HepG2 (cell line): Measurements from ENCODE around the gene CD109. TPM values are rescaled to one million over a fixed set of nuclear protein-coding genes. Genes with fewer than 3 reads are reported as not detected.
A peak's percentile ranks its signal among the peaks of the same experiment; 100 is the strongest.

Experiments used
- ATAC-seq: fragments of 200-7000 bp; cut with Tn5 transposase; 3 replicates; pipeline ENCODE4 v1.9.1; 2020; ENCODE audit warnings: mild to moderate bottlenecking, moderate library complexity
- BruUV-seq: library from RNA; stranded (reverse); fragments of 400-500 nt; replicated peaks from 2 replicates; lab custom pipeline; 2021; lab: Mats Ljungman, UMichigan
- CTCF ChIA-PET: fragments of 300-600 bp; formaldehyde crosslinking; extraction: SDS; loops from one replicate; lab custom pipeline; 2021; ENCODE audit warnings: low total read pairs, inconsistent platforms, low intra/inter-chr PET ratio; lab: Yijun Ruan, JAX
- POLR2A ChIA-PET: fragments of 350-600 bp; sonication (Branson Sonifier 250); formaldehyde crosslinking; loops from one replicate; lab custom pipeline; 2020; ENCODE audit warnings: antibody characterized with exemption, inconsistent platforms; lab: Yijun Ruan, JAX
- DNase-seq: peaks from one replicate; pipeline ENCODE4 v3.0.0-alpha.2; 2015; ENCODE audit warnings: low spot score
- FAIRE-seq: peaks from 3 replicates; lab custom pipeline; 2011; peaks lifted over from hg19 to GRCh38; lab: Jason Lieb, UNC
- H2AFZ ChIP-seq: one replicate; pipeline ENCODE4 v1.6.1; 2011; ENCODE audit warnings: low read length, inconsistent platforms
- H3K27ac ChIP-seq: fragments of 300-600 bp; 3 replicates; pipeline ENCODE4 v1.8.0; 2011; ENCODE audit warnings: mixed run types, mild to moderate bottlenecking, mixed read lengths, low read length, inconsistent platforms; ENCODE audit not compliant: insufficient read depth; ENCODE audit errors: extremely low read length
- H3K27me3 ChIP-seq, 2 experiments: fragments of 200-600 bp in 1 of 2; 2 replicates in 1 of 2; 3 replicates in 1 of 2; pipeline versions ENCODE4 v1.6.0 to v1.8.0; 2011; ENCODE audit warnings: low read length in 2 of 2, mild to moderate bottlenecking in 2 of 2, moderate library complexity in 2 of 2, inconsistent platforms in 1 of 2; ENCODE audit not compliant: insufficient read depth in 2 of 2, control insufficient read depth in 1 of 2
- H3K36me3 ChIP-seq, 2 experiments: fragments of 200-600 bp in 1 of 2; replicated peaks in 1 of 2; 2 replicates in 1 of 2; 3 replicates in 1 of 2; pipeline versions ENCODE4 v1.5.1 to v1.8.0; 2011; ENCODE audit warnings: low read length in 2 of 2, inconsistent platforms in 1 of 2; ENCODE audit not compliant: insufficient read depth in 2 of 2, control insufficient read depth in 1 of 2
- H3K4me1 ChIP-seq: 2 replicates; pipeline ENCODE4 v1.5.1; 2012; ENCODE audit warnings: low read length, inconsistent platforms; ENCODE audit not compliant: insufficient read depth
- H3K4me2 ChIP-seq: 2 replicates; pipeline ENCODE4 v1.6.0; 2011; ENCODE audit warnings: low read depth, low read length, inconsistent platforms
- H3K4me3 ChIP-seq, 3 experiments: fragments of 200-600 bp in 1 of 3; sonication (generic), shearing (Covaris generic) in 1 of 3; replicated peaks in 1 of 3; 2 replicates each; pipeline ENCODE4 v1.5.1; 2011 to 2016; ENCODE audit warnings: low read length in 3 of 3, inconsistent platforms in 2 of 3, low read depth in 2 of 3, mild to moderate bottlenecking in 2 of 3, control low read depth in 1 of 3, mixed read lengths in 1 of 3; ENCODE audit not compliant: insufficient read depth in 1 of 3
- H3K79me2 ChIP-seq: one replicate; pipeline ENCODE4 v1.6.1; 2011; ENCODE audit warnings: low read length, inconsistent platforms; ENCODE audit not compliant: insufficient read depth
- H3K9ac ChIP-seq: 2 replicates; pipeline ENCODE4 v1.6.0; 2011; ENCODE audit warnings: mild to moderate bottlenecking, low read depth, low read length, inconsistent platforms; ENCODE audit not compliant: insufficient read depth
- H3K9me3 ChIP-seq: 2 replicates; pipeline ENCODE4 v1.5.1; 2012; ENCODE audit warnings: mild to moderate bottlenecking, low read length
- H4K20me1 ChIP-seq: 2 replicates; pipeline ENCODE4 v1.6.0; 2011; ENCODE audit warnings: inconsistent platforms, mild to moderate bottlenecking, low read length, moderate library complexity; ENCODE audit not compliant: insufficient read depth
- FOXK2 ChIP-seq: fragments of 450-650 bp; IDR thresholded peaks from 2 replicates; pipeline ENCODE4 v1.6.1; 2016
- JUND ChIP-seq: sonication (generic); formaldehyde crosslinking; IDR thresholded peaks from 2 replicates; pipeline ENCODE4 v1.8.0; 2022; ENCODE audit warnings: mild to moderate bottlenecking, missing genetic modification reagents
- RXRB ChIP-seq: IDR thresholded peaks from 2 replicates; pipeline ENCODE4 v1.6.1; 2016; ENCODE audit warnings: borderline replicate concordance, missing genetic modification reagents, missing compliant biosample characterization
- ZNF468 ChIP-seq: sonication (generic); formaldehyde crosslinking; IDR thresholded peaks from 2 replicates; pipeline ENCODE4 v1.8.0; 2022; ENCODE audit warnings: mild to moderate bottlenecking, moderate library complexity, missing genetic modification reagents
- ZNF563 ChIP-seq: sonication (generic); formaldehyde crosslinking; IDR thresholded peaks from 2 replicates; pipeline ENCODE4 v1.8.0; 2022; ENCODE audit warnings: mild to moderate bottlenecking, moderate library complexity, missing genetic modification reagents
- ZNF644 ChIP-seq: IDR thresholded peaks from 2 replicates; pipeline ENCODE4 v1.6.1; 2016; ENCODE audit warnings: low read depth
- ZNF746 ChIP-seq: sonication (generic); formaldehyde crosslinking; IDR thresholded peaks from 2 replicates; pipeline ENCODE4 v1.8.0; 2022; ENCODE audit warnings: mild to moderate bottlenecking, missing genetic modification reagents
- ZNF83 ChIP-seq: sonication (generic); formaldehyde crosslinking; IDR thresholded peaks from 2 replicates; pipeline ENCODE4 v1.4.0; 2020; ENCODE audit warnings: missing genetic modification reagents, mild to moderate bottlenecking, borderline replicate concordance
- ZSCAN21 ChIP-seq: sonication (generic); formaldehyde crosslinking; IDR thresholded peaks from 2 replicates; pipeline ENCODE4 v1.8.0; 2022; ENCODE audit warnings: mild to moderate bottlenecking, missing genetic modification reagents, moderate library complexity, borderline replicate concordance
- WGBS: methylation state at CpG from one replicate; pipeline ENCODE4 v1.1.6; 2017; ENCODE audit warnings: low lambda C conversion rate; 5-methylcytosine and 5-hydroxymethylcytosine counted together
- in situ Hi-C: cut with HindIII; loops from 2 replicates; pipeline ENCODE4 v1.10.0; 2017; ENCODE audit warnings: low pct_unique_long_range_greater_than_20kb; ENCODE audit not compliant: extremely low pct_ligation_motif_present
- intact Hi-C: fragments of 100-400 bp; cut with micrococcal nuclease; formaldehyde crosslinking; loops from one replicate; pipeline ENCODE4 v1.10.0; 2022; ENCODE audit not compliant: unreplicated experiment
- polyA plus RNA-seq, 8 experiments: library from polyadenylated mRNA; depleted of rRNA in 3 of 8; stranded (reverse) in 7 of 8; unstranded in 1 of 8; fragments of >200 nt; fragmentation: Illumina TruSeq in 4 of 8; extraction: Trizol in 4 of 8; gene quantifications; 2 replicates each; pipeline versions ENCODE4 v1.2.1 to v1.2.3, GENCODE V29; 2011 to 2016; ENCODE audit warnings: low read depth in 4 of 8, missing spikeins in 1 of 8, mixed read lengths in 1 of 8; ENCODE audit not compliant: insufficient read depth in 1 of 8
- total RNA-seq, 5 experiments: library from RNA; depleted of rRNA; stranded (reverse); fragments of >200 nt; fragmentation: Illumina TruSeq; extraction: Trizol; gene quantifications; 2 replicates each; pipeline ENCODE4 v1.2.3, GENCODE V29; 2016; ENCODE audit warnings: low read depth in 1 of 5
- TF ChIP-seq, protein P1 (sequence below): sonication (generic); formaldehyde crosslinking; IDR thresholded peaks from 2 replicates; pipeline ENCODE4 v1.9.0; 2021; ENCODE audit warnings: mild to moderate bottlenecking, missing genetic modification reagents
- TF ChIP-seq, protein P2 (sequence below): sonication (generic); formaldehyde crosslinking; IDR thresholded peaks from 2 replicates; pipeline ENCODE4 v1.8.0; 2022; ENCODE audit warnings: mild to moderate bottlenecking, missing genetic modification reagents

Gene CD109
- total and polyA plus RNA-seq, 2 of the 13 experiments (the other 11 are each of a cell fraction or from before 2014, with no cell fraction given) = 0.93 to 2.1 TPM

DNA sequence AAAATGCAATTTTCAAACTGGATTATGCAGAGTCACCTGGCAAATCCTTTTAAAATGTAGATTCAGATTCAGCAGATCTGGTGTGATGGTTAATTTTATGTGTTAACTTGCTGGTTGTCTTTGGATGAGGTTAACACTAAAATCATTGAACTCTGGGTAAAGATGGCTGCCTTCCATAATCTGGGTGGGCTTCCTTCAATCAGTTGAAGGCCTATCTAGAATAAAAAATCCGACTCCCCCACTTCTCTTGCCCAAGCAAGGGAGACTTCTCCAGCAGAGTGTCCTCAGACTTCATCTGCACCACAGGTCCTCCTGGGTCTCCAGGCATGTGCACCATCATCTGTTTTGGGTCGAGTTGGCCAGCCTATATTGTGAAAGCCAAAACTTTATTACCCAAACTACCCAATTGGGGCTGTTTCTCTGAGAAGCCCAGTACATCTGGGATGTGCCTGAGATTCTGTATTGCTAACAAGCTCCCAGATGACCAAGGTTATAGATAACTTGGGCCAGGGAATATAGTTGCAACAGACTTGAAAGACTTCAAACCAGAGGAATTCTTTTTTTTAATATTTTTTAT is 40.6 kb upstream of the CD109 start:
- CTCF ChIA-PET = no interaction called here
- BruUV-seq = no TSS peak
- WGBS = 87% methylated on average over 2 of the region's 2 CpGs
- Histone ChIP-seq H3K27ac (peak overlapping the region; percentile 96), H3K9me3 (no peaks in the 10 kb centered on the region), H3K4me1 (peaks cover 28% of the 10 kb centered on the region), H3K36me3 (no peaks in the 10 kb centered on the region)
- TF ChIP-seq FOXK2 (no peak), ZSCAN21 (CRISPR knock-in tag) (no peak), ZNF644 (CRISPR knock-in tag) (no peak), RXRB (no peak), ZNF746 (CRISPR knock-in tag) (no peak), JUND (no peak), ZNF563 (CRISPR knock-in tag) (no peak), ZNF83 (CRISPR knock-in tag) (no peak), ZNF468 (CRISPR knock-in tag) (no peak)
- TF ChIP-seq, protein P1, sequence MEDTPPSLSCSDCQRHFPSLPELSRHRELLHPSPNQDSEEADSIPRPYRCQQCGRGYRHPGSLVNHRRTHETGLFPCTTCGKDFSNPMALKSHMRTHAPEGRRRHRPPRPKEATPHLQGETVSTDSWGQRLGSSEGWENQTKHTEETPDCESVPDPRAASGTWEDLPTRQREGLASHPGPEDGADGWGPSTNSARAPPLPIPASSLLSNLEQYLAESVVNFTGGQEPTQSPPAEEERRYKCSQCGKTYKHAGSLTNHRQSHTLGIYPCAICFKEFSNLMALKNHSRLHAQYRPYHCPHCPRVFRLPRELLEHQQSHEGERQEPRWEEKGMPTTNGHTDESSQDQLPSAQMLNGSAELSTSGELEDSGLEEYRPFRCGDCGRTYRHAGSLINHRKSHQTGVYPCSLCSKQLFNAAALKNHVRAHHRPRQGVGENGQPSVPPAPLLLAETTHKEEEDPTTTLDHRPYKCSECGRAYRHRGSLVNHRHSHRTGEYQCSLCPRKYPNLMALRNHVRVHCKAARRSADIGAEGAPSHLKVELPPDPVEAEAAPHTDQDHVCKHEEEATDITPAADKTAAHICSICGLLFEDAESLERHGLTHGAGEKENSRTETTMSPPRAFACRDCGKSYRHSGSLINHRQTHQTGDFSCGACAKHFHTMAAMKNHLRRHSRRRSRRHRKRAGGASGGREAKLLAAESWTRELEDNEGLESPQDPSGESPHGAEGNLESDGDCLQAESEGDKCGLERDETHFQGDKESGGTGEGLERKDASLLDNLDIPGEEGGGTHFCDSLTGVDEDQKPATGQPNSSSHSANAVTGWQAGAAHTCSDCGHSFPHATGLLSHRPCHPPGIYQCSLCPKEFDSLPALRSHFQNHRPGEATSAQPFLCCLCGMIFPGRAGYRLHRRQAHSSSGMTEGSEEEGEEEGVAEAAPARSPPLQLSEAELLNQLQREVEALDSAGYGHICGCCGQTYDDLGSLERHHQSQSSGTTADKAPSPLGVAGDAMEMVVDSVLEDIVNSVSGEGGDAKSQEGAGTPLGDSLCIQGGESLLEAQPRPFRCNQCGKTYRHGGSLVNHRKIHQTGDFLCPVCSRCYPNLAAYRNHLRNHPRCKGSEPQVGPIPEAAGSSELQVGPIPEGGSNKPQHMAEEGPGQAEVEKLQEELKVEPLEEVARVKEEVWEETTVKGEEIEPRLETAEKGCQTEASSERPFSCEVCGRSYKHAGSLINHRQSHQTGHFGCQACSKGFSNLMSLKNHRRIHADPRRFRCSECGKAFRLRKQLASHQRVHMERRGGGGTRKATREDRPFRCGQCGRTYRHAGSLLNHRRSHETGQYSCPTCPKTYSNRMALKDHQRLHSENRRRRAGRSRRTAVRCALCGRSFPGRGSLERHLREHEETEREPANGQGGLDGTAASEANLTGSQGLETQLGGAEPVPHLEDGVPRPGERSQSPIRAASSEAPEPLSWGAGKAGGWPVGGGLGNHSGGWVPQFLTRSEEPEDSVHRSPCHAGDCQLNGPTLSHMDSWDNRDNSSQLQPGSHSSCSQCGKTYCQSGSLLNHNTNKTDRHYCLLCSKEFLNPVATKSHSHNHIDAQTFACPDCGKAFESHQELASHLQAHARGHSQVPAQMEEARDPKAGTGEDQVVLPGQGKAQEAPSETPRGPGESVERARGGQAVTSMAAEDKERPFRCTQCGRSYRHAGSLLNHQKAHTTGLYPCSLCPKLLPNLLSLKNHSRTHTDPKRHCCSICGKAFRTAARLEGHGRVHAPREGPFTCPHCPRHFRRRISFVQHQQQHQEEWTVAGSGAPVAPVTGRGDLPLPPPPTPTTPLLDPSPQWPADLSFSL = no peak
- TF ChIP-seq, protein P2, sequence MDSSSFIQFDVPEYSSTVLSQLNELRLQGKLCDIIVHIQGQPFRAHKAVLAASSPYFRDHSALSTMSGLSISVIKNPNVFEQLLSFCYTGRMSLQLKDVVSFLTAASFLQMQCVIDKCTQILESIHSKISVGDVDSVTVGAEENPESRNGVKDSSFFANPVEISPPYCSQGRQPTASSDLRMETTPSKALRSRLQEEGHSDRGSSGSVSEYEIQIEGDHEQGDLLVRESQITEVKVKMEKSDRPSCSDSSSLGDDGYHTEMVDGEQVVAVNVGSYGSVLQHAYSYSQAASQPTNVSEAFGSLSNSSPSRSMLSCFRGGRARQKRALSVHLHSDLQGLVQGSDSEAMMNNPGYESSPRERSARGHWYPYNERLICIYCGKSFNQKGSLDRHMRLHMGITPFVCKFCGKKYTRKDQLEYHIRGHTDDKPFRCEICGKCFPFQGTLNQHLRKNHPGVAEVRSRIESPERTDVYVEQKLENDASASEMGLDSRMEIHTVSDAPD (CRISPR knock-in tag) = no peak
- TF ChIP-seq, all 625 proteins: peak for 0
- Histone ChIP-seq H4K20me1 (no peaks in the 10 kb centered on the region), H2AFZ (no peak overlapping the region), H3K4me2 (peak overlapping the region; percentile 77), H3K79me2 (peaks cover 8% of the 10 kb centered on the region), H3K27me3 (no peaks in the 10 kb centered on the region; a peak in 1 of 5 replicates), H3K4me3 (no peak overlapping the region), H3K9ac (peak overlapping the region; percentile 95; the same call in 1 of the 2 replicates)
- POLR2A ChIA-PET = interaction anchor here (1.6 to 3.9 kb wide), 3 partner anchors 89 to 135 kb away, joined by 8 to 46 read pairs (median 12); partner anchors contain the start of gene EEF1A1
- FAIRE-seq = no peak
- no peak for DNase-seq
- no peak for ATAC-seq
- intact Hi-C loops = loop anchor here (10.0 kb wide), 1 partner anchor 879 kb away; no protein-coding TSS in a partner anchor
- in situ Hi-C loops = no loop called here
